HUES48 (cell line): Measurements from ENCODE around the gene SLC24A4.

Experiments used
- H3K27ac ChIP-seq: one replicate; pipeline ENCODE4 v1.7.0; 2013; ENCODE audit warnings: low read depth, low read length, inconsistent platforms
- H3K27me3 ChIP-seq: 2 replicates; pipeline ENCODE4 v1.6.1; 2013; ENCODE audit warnings: mild to moderate bottlenecking, low read length; ENCODE audit not compliant: control insufficient read depth, insufficient read depth
- H3K36me3 ChIP-seq: 2 replicates; pipeline ENCODE4 v1.6.1; 2013; ENCODE audit warnings: low read length; ENCODE audit not compliant: control insufficient read depth, insufficient read depth
- H3K4me1 ChIP-seq: 2 replicates; pipeline ENCODE4 v1.6.1; 2013; ENCODE audit warnings: mild to moderate bottlenecking, low read length; ENCODE audit not compliant: control insufficient read depth, insufficient read depth
- H3K4me3 ChIP-seq: 2 replicates; pipeline ENCODE4 v1.5.1; 2013; ENCODE audit warnings: mild to moderate bottlenecking, low read depth, low read length
- H3K9ac ChIP-seq: 2 replicates; pipeline ENCODE4 v1.6.1; 2013; ENCODE audit warnings: mild to moderate bottlenecking, low read depth, low read length, moderate library complexity
- H3K9me3 ChIP-seq: 2 replicates; pipeline ENCODE4 v1.6.1; 2013; ENCODE audit warnings: low read length; ENCODE audit not compliant: control insufficient read depth, insufficient read depth

The SLC24A4 gene

GRCh38 chr14:92369097-92369496 is 46.1 kb downstream of the SLC24A4 start:
- no peaks in the 10 kb centered on the region for H3K36me3 ChIP-seq
- H3K4me1 ChIP-seq: no peaks in the 10 kb centered on the region
- H3K4me3 ChIP-seq: no peak overlapping the region
- H3K9ac ChIP-seq: no peak overlapping the region
- H3K9me3 ChIP-seq: no peaks in the 10 kb centered on the region
- H3K27ac ChIP-seq: no peak overlapping the region
- no peaks in the 10 kb centered on the region for H3K27me3 ChIP-seq

DNA sequence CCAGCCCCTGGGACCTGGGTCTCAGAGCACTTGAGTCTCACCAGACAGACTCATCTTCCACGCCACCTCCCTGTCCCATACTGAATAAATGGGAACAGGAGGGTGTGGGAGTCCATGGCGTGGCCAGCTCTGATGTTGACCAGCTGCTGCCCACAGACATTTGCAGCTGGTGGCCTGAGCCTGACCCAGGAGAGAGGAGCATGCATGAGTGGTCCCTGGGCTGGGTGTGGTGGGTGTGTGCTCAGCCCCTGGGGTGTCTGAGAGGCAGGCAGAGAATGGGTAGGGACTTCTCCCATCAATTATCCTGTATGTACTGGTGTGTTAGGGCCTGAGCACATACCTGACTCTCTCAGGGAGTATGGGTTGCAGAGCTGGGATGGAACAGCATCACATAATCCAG is 49.3 kb downstream of the SLC24A4 start:
- Histone ChIP-seq H3K9ac (no peak overlapping the region), H3K36me3 (no peaks in the 10 kb centered on the region), H3K27me3 (no peaks in the 10 kb centered on the region), H3K4me3 (no peak overlapping the region), H3K9me3 (no peaks in the 10 kb centered on the region), H3K27ac (no peak overlapping the region), H3K4me1 (no peaks in the 10 kb centered on the region)

DNA sequence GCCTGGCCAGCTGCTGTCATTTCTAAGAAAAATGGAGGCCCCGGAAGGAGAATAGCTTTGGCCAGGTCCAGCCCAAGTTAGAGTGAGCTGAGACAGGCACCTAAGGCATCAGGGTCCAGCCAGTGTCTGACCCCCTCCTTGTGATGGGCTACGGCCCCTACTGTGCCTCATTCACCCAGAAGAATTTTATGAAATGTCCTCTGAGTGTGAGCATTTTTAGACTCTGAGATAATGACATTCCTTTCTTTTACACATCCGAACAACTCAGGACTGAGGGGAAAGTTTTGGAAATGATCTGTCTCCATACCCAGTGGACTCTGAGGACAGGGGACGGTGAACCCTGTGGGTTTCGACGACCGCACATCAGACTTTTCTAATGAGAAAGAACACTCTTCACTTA is 50.4 kb downstream of the SLC24A4 start:
- Histone ChIP-seq H3K27me3 (no peaks in the 10 kb centered on the region), H3K4me1 (no peaks in the 10 kb centered on the region)

DNA sequence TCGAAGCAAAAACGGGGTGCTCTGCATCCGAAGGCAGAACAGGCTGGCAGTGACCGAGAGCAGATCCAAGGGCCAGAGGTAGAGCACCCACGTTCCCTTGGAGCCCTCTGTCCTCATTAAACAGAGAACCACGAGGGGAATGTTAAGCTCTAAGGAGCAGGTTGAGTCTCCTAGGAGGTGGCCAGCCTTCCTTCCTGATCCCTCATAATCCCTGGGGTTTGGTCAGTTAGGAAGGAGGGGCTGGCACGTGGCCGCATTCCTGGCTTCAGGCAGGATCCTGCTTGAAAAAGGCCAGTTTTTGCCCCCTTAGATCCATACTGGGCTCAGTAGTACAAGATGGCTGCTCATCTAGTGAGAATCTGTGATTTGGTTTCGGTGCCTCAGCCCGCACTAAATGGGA is 57.2 kb downstream of the SLC24A4 start:
- Histone ChIP-seq H3K4me1 (peaks cover 2% of the 10 kb centered on the region; the same call in 1 of the 2 replicates), H3K27ac (no peak overlapping the region), H3K9ac (no peak overlapping the region), H3K4me3 (no peak overlapping the region), H3K27me3 (no peaks in the 10 kb centered on the region), H3K9me3 (no peaks in the 10 kb centered on the region), H3K36me3 (no peaks in the 10 kb centered on the region)

More for the DNA sequence above, 50.4 kb downstream of the SLC24A4 start:
- no peak overlapping the region for H3K27ac ChIP-seq
- H3K9me3 ChIP-seq: no peaks in the 10 kb centered on the region
- no peaks in the 10 kb centered on the region for H3K36me3 ChIP-seq
- H3K9ac ChIP-seq: no peak overlapping the region
- H3K4me3 ChIP-seq: no peak overlapping the region

DNA sequence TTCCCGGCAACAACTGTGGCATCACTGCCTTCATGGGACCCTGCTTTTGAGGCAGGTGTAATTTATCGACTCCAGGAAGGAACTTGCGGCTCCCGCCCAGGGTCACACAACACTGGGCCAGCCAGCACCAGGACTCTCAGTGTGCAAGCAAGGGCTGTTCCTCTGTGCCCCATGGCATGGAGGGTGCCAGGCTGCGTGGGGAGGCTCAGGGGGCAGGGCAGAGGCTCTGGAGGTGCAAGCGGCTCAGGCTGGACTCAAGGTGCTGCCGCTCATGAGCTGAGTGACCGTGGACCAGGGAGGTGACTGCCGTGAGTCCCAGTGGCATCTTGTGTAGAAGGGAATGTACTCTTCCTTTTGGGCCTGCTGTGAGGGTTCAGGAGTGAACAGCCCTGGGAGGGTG is 57.6 kb downstream of the SLC24A4 start:
- Histone ChIP-seq H3K36me3 (no peaks in the 10 kb centered on the region), H3K4me1 (peaks cover 2% of the 10 kb centered on the region; the same call in 1 of the 2 replicates), H3K27ac (no peak overlapping the region), H3K9me3 (no peaks in the 10 kb centered on the region), H3K9ac (no peak overlapping the region), H3K4me3 (no peak overlapping the region), H3K27me3 (no peaks in the 10 kb centered on the region)

GRCh38 chr14:92382677-92383076 is 59.7 kb downstream of the SLC24A4 start:
- Histone ChIP-seq H3K9ac (no peak overlapping the region), H3K27ac (no peak overlapping the region), H3K36me3 (no peaks in the 10 kb centered on the region), H3K27me3 (no peaks in the 10 kb centered on the region), H3K4me1 (peaks cover 6% of the 10 kb centered on the region), H3K9me3 (no peaks in the 10 kb centered on the region), H3K4me3 (no peak overlapping the region)

DNA sequence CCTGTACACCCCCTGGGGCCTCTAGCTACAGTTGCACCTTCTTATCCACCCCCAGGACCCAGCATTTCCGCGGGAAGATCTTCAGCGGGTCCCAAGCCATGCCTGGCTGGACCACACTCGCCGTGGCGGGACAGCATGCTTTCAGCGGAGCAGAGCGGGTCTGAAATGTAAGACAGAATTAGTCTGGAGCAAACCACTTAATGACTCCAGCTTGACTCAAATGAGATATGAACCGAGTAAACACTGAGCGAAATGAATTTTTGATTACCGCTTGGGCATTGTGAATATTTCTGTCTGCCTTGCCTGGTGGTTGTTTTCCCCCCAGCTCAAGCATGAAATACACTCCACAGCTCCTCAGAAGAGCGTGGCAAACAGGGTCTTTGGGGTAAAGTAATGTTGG is 60.8 kb downstream of the SLC24A4 start:
- no peak overlapping the region for H3K9ac ChIP-seq
- H3K36me3 ChIP-seq: no peaks in the 10 kb centered on the region
- no peak overlapping the region for H3K4me3 ChIP-seq
- no peaks in the 10 kb centered on the region for H3K27me3 ChIP-seq
- no peak overlapping the region for H3K27ac ChIP-seq
- no peaks in the 10 kb centered on the region for H3K9me3 ChIP-seq
- H3K4me1 ChIP-seq: peaks cover 6% of the 10 kb centered on the region

DNA sequence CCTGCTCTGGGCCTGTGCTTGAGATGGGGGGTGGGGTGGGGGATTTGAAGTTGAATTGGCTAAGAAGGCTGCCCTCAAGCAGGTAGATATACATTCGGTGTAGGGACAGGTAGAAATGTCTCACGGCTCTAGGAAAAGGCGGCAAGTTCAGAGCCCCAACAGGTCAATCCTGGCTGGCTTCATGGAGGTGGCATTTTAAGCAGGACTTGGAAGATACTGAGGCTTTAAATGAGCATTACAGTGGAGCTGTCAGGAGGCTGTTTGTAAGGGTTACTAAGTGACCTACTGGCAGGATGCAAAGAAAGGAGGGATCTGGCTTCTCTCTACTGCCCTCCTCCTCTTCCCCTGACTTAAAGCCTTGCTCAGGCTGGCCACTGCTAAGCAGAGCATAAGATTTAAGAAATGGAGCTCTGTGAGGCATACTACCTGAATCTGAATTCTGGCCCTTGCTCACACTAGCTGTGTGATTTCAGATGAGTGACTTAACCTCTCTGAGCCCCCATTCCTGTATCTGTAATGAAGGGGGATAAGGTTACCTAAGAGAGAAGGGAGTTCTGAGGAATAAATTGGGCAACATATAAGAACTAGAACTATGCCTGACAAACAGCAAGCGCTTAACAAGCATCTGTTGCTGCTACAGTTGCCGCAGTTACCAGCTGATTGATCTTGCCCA is 61.6 kb downstream of the SLC24A4 start:
- Histone ChIP-seq H3K4me1 (peaks cover 6% of the 10 kb centered on the region), H3K4me3 (no peak overlapping the region), H3K9me3 (no peaks in the 10 kb centered on the region), H3K27ac (no peak overlapping the region), H3K27me3 (no peaks in the 10 kb centered on the region), H3K9ac (no peak overlapping the region), H3K36me3 (no peaks in the 10 kb centered on the region)

DNA sequence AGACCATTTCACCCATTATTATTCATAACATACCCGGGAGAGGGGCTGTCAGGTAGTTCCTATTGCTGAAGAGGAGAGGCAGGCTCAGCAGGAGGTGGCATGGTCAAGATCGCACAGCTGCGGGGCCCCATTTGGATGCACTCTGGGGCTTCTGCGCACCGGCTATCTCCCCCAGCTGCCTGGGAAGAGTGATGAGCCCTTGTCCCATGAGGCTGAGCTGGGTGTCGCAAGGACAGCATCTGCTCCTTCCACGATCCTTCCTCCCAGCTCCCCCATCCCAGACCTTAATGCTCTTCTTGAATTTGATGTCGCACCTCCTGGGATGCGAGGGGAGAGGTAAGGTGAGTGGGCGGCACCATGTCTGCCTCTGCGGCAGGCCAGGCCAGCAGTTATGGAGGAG is 62.6 kb downstream of the SLC24A4 start:
- Histone ChIP-seq H3K4me3 (no peak overlapping the region), H3K4me1 (peaks cover 6% of the 10 kb centered on the region), H3K27ac (no peak overlapping the region), H3K9ac (no peak overlapping the region), H3K27me3 (no peaks in the 10 kb centered on the region), H3K36me3 (no peaks in the 10 kb centered on the region), H3K9me3 (no peaks in the 10 kb centered on the region)

GRCh38 chr14:92386165-92386564 is 63.2 kb downstream of the SLC24A4 start:
- H3K27ac ChIP-seq: no peak overlapping the region
- peaks cover 6% of the 10 kb centered on the region for H3K4me1 ChIP-seq
- no peak overlapping the region for H3K4me3 ChIP-seq
- no peaks in the 10 kb centered on the region for H3K36me3 ChIP-seq
- H3K27me3 ChIP-seq: no peaks in the 10 kb centered on the region
- H3K9ac ChIP-seq: no peak overlapping the region
- H3K9me3 ChIP-seq: no peaks in the 10 kb centered on the region

DNA sequence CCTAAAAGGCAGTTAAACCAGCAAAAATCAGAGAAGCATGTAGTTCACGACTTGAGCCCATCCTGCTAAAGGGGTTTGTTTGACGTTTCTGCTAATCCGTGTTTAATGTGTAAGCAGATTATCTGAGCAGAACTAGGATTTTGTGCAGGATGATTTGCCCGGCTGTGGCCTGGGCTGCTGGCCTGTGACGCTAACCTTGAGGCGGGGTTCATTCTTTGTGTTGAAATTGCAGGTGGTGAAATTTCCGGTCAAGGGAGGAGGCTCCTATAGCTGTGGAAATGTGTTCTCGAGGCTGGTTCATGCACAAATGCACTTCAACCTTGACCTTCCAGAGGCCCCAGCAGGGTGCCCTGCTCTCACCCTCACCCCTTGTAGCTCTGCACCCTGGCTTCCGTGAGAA is 63.7 kb downstream of the SLC24A4 start:
- H3K4me1 ChIP-seq: peaks cover 6% of the 10 kb centered on the region
- no peaks in the 10 kb centered on the region for H3K36me3 ChIP-seq
- no peak overlapping the region for H3K9ac ChIP-seq
- no peaks in the 10 kb centered on the region for H3K27me3 ChIP-seq
- H3K4me3 ChIP-seq: no peak overlapping the region
- no peaks in the 10 kb centered on the region for H3K9me3 ChIP-seq
- H3K27ac ChIP-seq: no peak overlapping the region
